Measurements from ENCODE around the gene IRF2.

GRCh38 chr4:184342167-184342856, 132.0 kb downstream of the IRF2 start:
- TF ChIP-seq CTCF (IDR thresholded peaks at IDR 0.05) (no peak), POLR2A (IDR thresholded peaks at IDR 0.05) (no peak)

All from adrenal gland (tissue), 5 donors.